B cell (primary cell): ENCODE measurements around the gene MAP3K21. TPM values are rescaled to one million over a fixed set of nuclear protein-coding genes. Genes with fewer than 3 reads are reported as not detected.

Experiments used
- ATAC-seq: fragments of 200-7000 bp; cut with Tn5 transposase; one replicate; pipeline ENCODE4 v1.10.0; 2021; ENCODE audit warnings: low read depth, mild to moderate bottlenecking, moderate number of reproducible peaks, moderate library complexity
- CTCF ChIA-PET: fragments of 350-600 bp; sonication (Branson Sonifier 250); formaldehyde crosslinking; loops from one replicate; lab custom pipeline; 2021; ENCODE audit warnings: antibody characterized with exemption, inconsistent platforms; lab: Charles Lee
- POLR2A ChIA-PET: fragments of 350-600 bp; sonication (Branson Sonifier 250); formaldehyde crosslinking; loops from one replicate; lab custom pipeline; 2021; ENCODE audit warnings: antibody characterized with exemption; lab: Charles Lee
- DNase-seq: peaks from one replicate; pipeline ENCODE4 v3.0.0; 2013
- H2AFZ ChIP-seq: 2 replicates; pipeline ENCODE4 v1.6.1; 2012; ENCODE audit warnings: mild to moderate bottlenecking, low read depth, low read length; ENCODE audit not compliant: insufficient read depth, poor library complexity, severe bottlenecking
- H3K27ac ChIP-seq, 2 donors: 1 replicate in 1 of 2; 2 replicates in 1 of 2; pipeline ENCODE4 v1.5.1; 2012 to 2013; ENCODE audit warnings: low read length in 2 of 2, mild to moderate bottlenecking in 2 of 2, moderate library complexity in 1 of 2
- H3K27me3 ChIP-seq, 4 experiments: fragments of 200-600 bp in 1 of 4; sonication (generic) in 1 of 4; replicated peaks in 1 of 4; 1 replicate in 2 of 4; 2 replicates in 2 of 4; pipeline versions ENCODE4 v1.6.1 to v1.7.0; 2013 to 2016; ENCODE audit warnings: low read length in 3 of 4, mild to moderate bottlenecking in 2 of 4, mixed read lengths in 1 of 4, moderate library complexity in 1 of 4; ENCODE audit not compliant: insufficient read depth in 4 of 4, control insufficient read depth in 3 of 4; ENCODE audit errors: control extremely low read depth in 1 of 4
- H3K36me3 ChIP-seq, 2 experiments: replicated peaks in 1 of 2; 1 replicate in 1 of 2; 2 replicates in 1 of 2; pipeline versions ENCODE4 v1.6.1 to v1.7.1; 2013; ENCODE audit warnings: low read length in 1 of 2; ENCODE audit not compliant: insufficient read depth in 2 of 2, control insufficient read depth in 1 of 2; ENCODE audit errors: control extremely low read depth in 1 of 2, extremely low read depth in 1 of 2
- H3K4me1 ChIP-seq, 2 donors: fragments of 200-600 bp in 1 of 2; sonication (generic) in 1 of 2; 1 replicate in 1 of 2; 2 replicates in 1 of 2; pipeline versions ENCODE4 v1.5.1 to v1.6.1; 2013 to 2017; ENCODE audit warnings: low read length in 2 of 2; ENCODE audit not compliant: control insufficient read depth in 2 of 2, insufficient read depth in 2 of 2
- H3K4me2 ChIP-seq: replicated peaks from 2 replicates; pipeline ENCODE3; 2012; ENCODE audit warnings: mild to moderate bottlenecking, low read depth, low read length; ENCODE audit not compliant: poor library complexity, severe bottlenecking
- H3K4me3 ChIP-seq, 5 experiments: fragments of 200-600 bp in 1 of 5; sonication (generic) in 1 of 5; 1 replicate in 3 of 5; 2 replicates in 2 of 5; pipeline versions ENCODE4 v1.5.1 to v1.7.0; 2011 to 2016; ENCODE audit warnings: low read length in 4 of 5, mild to moderate bottlenecking in 4 of 5, low read depth in 2 of 5, control low read depth in 1 of 5, moderate library complexity in 1 of 5; ENCODE audit not compliant: insufficient read depth in 1 of 5; ENCODE audit errors: control extremely low read depth in 1 of 5, extremely low read depth in 1 of 5
- H3K79me2 ChIP-seq: fragments of 200-600 bp; sonication (generic); one replicate; pipeline ENCODE4 v1.6.0; 2016; ENCODE audit warnings: low read length; ENCODE audit not compliant: control insufficient read depth, insufficient read depth
- H3K9ac ChIP-seq: fragments of 200-600 bp; sonication (generic); 2 replicates; pipeline ENCODE4 v1.6.1; 2017; ENCODE audit warnings: mild to moderate bottlenecking, low read length, moderate library complexity
- H3K9me3 ChIP-seq, 3 donors: one replicate each; pipeline versions ENCODE4 v1.6.1 to v1.7.1; 2013; ENCODE audit warnings: low read length in 2 of 3; ENCODE audit not compliant: control insufficient read depth in 2 of 3, insufficient read depth in 1 of 3; ENCODE audit errors: control extremely low read depth in 1 of 3
- H4K20me1 ChIP-seq: 2 replicates; pipeline ENCODE4 v1.6.0; 2012; ENCODE audit warnings: mild to moderate bottlenecking, low read length; ENCODE audit not compliant: insufficient read depth, control insufficient read depth, poor library complexity, severe bottlenecking
- H3K27ac Mint-ChIP-seq: one replicate; pipeline ENCODE4 v1.8.0; 2021; ENCODE audit warnings: mixed read lengths
- H3K27me3 Mint-ChIP-seq: one replicate; pipeline ENCODE4 v1.8.0; 2021; ENCODE audit warnings: mixed read lengths
- H3K4me1 Mint-ChIP-seq: one replicate; pipeline ENCODE4 v1.8.0; 2021; ENCODE audit warnings: mixed read lengths
- H3K4me3 Mint-ChIP-seq: one replicate; pipeline ENCODE4 v1.8.0; 2021; ENCODE audit warnings: mixed read lengths
- H3K9me3 Mint-ChIP-seq: one replicate; pipeline ENCODE4 v1.8.0; 2022; ENCODE audit warnings: mixed read lengths; ENCODE audit not compliant: insufficient read depth
- CTCF ChIP-seq: fragments of 200-600 bp; IDR thresholded peaks from one replicate; pipeline ENCODE4 v1.8.0; 2022; ENCODE audit warnings: antibody characterized with exemption, mild to moderate bottlenecking
- EZH2 ChIP-seq: IDR thresholded peaks from 2 replicates; pipeline ENCODE4 v1.6.1; 2012; ENCODE audit warnings: borderline replicate concordance, low read depth, mild to moderate bottlenecking, moderate library complexity, low read length; ENCODE audit not compliant: insufficient read depth, poor library complexity, severe bottlenecking
- WGBS: methylation state at CpG from one replicate; pipeline ENCODE4 v1.1.5; 2013; ENCODE audit warnings: missing lambda C conversion rate; ENCODE audit not compliant: insufficient coverage; 5-methylcytosine and 5-hydroxymethylcytosine counted together
- intact Hi-C: fragments of 100-400 bp; cut with micrococcal nuclease; formaldehyde crosslinking; loops from one replicate; pipeline ENCODE4 v1.10.0; 2022
- polyA plus RNA-seq: library from polyadenylated mRNA; depleted of rRNA; stranded (reverse); fragments of >200 nt; gene quantifications from 2 replicates; pipeline ENCODE4 v1.2.3, GENCODE V29; 2012
- total RNA-seq, 2 donors: library from RNA; stranded (reverse); fragments of 120-200 nt in 1 of 2; gene quantifications; 1 replicate in 1 of 2; 2 replicates in 1 of 2; pipeline versions ENCODE4 v1.2.3 to v1.2.4, GENCODE V29; 2013 to 2022

The MAP3K21 gene
- total and polyA plus RNA-seq, 2 donors (not counting 1 experiment from before 2014, with no cell fraction given): 1.5 to 3.7 TPM

- H3K9me3 Mint-ChIP-seq: no peaks in the 10 kb centered on the region
- ChIA-PET POLR2A (no interaction called here), CTCF (no interaction called here)
- no peak overlapping the region for H3K9ac ChIP-seq
- no peak overlapping the region for H2AFZ ChIP-seq
- no peak for TF ChIP-seq EZH2
- TF ChIP-seq CTCF: no peak
- no peak overlapping the region for H3K4me3 Mint-ChIP-seq
- intact Hi-C loops: no loop called here
- no peaks in the 10 kb centered on the region for H3K9me3 ChIP-seq
- no CpG with 5 or more reads among the region's 2 CpGs for WGBS
- no peak overlapping the region for H3K27ac Mint-ChIP-seq
- no peaks in the 10 kb centered on the region for H3K4me1 ChIP-seq
- H3K27me3 Mint-ChIP-seq: peaks cover 28% of the 10 kb centered on the region
- H3K27me3 ChIP-seq: peaks cover 0 to 5% (median 2%) of the 10 kb centered on the region in 4 experiments
- H3K27ac ChIP-seq: no peak overlapping the region
- ATAC-seq (no peak), DNase-seq (no peak)
- no peaks in the 10 kb centered on the region for H3K36me3 ChIP-seq
- H4K20me1 ChIP-seq: no peaks in the 10 kb centered on the region
- no peak overlapping the region for H3K4me2 ChIP-seq
- no peak overlapping the region for H3K4me3 ChIP-seq
- no peaks in the 10 kb centered on the region for H3K79me2 ChIP-seq
- H3K4me1 Mint-ChIP-seq: no peaks in the 10 kb centered on the region
These were observed 97.3 kb downstream of the MAP3K21 start for GRCh38 chr1:233424779-233425178.

GRCh38 chr1:233427907-233428306, 100.4 kb downstream of the MAP3K21 start:
- no peaks in the 10 kb centered on the region for H3K79me2 ChIP-seq
- H3K27me3 ChIP-seq: peaks cover 0 to 5% (median 2%) of the 10 kb centered on the region in 4 experiments
- no peak for DNase-seq
- H3K36me3 ChIP-seq: no peaks in the 10 kb centered on the region
- H3K4me3 Mint-ChIP-seq: no peak overlapping the region
- H3K4me1 Mint-ChIP-seq: no peaks in the 10 kb centered on the region
- TF ChIP-seq CTCF (no peak), EZH2 (no peak)
- intact Hi-C loops: no loop called here
- CTCF ChIA-PET: no interaction called here
- no CpG with 5 or more reads among the region's 1 CpG for WGBS
- no peak overlapping the region for H3K4me3 ChIP-seq
- H3K27ac Mint-ChIP-seq: no peak overlapping the region
- no peaks in the 10 kb centered on the region for H3K4me1 ChIP-seq
- H3K9ac ChIP-seq: no peak overlapping the region
- no peak overlapping the region for H3K27ac ChIP-seq
- no peaks in the 10 kb centered on the region for H4K20me1 ChIP-seq
- H3K4me2 ChIP-seq: no peak overlapping the region
- H2AFZ ChIP-seq: no peak overlapping the region
- no peaks in the 10 kb centered on the region for H3K9me3 ChIP-seq
- peaks cover 38% of the 10 kb centered on the region for H3K27me3 Mint-ChIP-seq
- peaks cover 6% of the 10 kb centered on the region for H3K9me3 Mint-ChIP-seq
- POLR2A ChIA-PET: no interaction called here
- ATAC-seq: no peak
